HG02571 (cell line): Measurements from ENCODE around the gene ALS2.
"Not testable (repeated sequence)": the region's sequence is repeated elsewhere in the genome, so short reads cannot be mapped to it uniquely, and the experiment has no call there.

Experiments
- ATAC-seq: cut with Tn5 transposase; IDR thresholded peaks from one replicate; pipeline ENCODE4 v1.9.1; 2021; ENCODE audit warnings: mild to moderate bottlenecking, moderate library complexity; ENCODE audit not compliant: unreplicated experiment

Gene ALS2

DNA sequence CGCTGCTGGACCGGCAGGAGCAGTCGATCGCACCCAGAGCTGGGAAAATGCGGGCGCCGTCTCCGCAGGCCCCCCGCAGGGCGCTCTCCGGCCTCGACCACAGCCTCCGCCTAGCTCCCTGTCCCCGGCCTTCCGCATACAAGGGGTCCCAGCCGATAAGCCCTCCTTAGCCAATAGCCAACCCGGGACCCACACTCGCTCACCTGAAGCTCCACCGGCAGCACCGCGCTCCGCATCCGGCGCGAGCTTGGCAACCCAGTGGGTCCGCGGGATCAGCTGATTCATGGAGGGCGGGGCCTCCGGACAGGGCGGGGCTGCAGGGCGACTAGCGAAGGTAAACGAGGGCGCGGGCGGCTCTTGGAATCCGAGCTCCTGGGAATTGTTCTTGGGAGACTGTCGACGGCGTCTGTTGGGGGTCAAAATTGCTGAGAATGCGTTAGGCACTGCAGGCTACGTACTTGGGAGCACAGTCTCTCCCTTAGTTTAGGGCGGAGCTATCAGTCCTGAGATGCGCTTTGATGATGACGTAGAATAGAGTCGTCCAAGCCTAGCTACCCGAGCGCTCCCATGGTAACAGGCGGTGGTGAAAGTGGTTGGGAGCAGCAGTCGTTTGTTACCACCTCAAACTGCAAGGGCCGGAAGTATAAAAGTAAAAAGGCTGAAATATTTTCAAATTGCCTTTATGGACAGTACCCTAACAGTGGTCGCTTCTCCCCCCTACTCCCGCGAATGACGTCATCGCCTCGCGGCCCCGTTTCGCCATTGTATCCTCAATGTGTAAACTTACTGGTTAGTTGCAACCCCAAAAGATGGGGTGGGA lies at the start of gene ALS2:
Gene ALS2, minus strand, starts transcription at position 260 of the 820 bp plus-strand sequence. CDS start 12,048 bp downstream, outside the sequence.
- peak; percentile 94 for ATAC-seq

DNA sequence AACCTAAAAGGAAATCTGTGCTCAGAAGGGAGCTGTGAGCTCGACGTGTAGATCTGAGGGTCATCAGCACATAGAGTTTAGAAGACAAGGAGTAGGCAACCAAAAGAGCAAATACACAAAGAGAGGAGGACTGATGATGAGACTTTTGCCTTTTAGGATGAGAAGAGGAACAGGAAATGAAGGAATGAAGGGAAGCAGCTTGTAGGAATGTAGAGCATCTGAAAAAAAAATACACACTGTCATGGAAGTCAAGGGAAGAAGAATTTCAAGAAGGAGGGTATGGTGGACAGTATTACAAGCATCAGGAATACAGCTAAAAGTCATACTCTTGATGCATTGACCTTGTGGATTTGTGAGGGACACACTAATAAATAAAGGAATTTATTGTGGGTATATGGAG lies 47.5 kb upstream of the ALS2 start:
- ATAC-seq: no peak

DNA sequence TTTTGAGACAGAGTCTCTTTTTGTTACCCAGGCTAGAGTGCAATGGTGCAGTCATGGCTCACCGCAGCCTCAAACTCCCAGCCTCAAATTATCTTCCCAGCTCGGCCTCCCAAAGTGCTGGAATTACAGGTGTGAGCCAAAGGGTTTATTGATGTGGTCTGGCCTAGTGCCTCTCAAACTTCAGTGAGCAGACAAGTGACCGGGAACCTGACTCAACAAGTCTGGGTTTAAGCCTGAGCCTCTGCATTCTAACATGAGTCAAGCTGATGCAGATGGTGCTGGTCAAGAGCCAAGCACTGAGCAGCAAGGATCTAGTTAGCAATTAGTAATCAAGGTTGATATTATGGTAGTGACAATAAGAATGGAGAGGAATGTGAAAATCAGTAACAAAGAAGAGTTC lies 46.9 kb upstream of the ALS2 start:
- ATAC-seq: no peak

DNA sequence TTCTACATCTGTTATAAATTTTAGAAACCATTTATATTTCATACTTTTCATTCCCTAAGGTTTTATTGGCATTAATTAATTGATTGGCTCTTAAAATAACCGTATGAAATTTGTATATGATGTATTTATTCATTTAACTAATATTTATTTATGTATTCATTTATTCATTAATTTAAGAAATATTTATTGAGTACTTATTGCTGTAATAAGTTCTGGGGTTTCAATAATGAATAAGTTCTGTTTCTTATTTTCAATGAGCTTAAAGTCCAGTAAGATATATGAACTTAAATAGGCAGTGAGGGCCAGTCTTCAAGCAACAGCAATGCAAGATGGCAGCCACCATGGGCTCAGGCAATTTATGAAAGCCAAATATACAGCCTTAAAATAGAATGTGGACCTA lies 43.5 kb upstream of the ALS2 start:
- ATAC-seq: no peak

DNA sequence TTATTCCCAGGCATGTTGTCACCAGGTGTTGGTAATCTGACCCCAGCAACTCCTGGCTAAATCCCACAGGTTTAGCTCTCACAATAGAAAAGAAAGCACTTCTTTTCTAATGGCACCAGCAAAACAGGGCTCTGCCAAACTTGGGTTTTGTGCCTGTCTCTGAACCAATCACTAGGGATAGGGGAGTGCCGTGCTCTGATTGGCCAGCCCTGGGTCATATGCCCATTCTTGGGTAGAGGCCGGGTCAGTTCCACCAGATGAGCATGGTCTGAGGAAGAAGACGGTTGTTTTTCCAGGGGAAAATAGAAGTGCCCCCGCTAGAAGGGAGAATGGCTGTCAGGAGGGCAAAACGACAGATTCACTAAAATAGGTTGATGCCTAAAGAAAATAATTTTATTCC lies 40.3 kb upstream of the ALS2 start:
- ATAC-seq: no peak

DNA sequence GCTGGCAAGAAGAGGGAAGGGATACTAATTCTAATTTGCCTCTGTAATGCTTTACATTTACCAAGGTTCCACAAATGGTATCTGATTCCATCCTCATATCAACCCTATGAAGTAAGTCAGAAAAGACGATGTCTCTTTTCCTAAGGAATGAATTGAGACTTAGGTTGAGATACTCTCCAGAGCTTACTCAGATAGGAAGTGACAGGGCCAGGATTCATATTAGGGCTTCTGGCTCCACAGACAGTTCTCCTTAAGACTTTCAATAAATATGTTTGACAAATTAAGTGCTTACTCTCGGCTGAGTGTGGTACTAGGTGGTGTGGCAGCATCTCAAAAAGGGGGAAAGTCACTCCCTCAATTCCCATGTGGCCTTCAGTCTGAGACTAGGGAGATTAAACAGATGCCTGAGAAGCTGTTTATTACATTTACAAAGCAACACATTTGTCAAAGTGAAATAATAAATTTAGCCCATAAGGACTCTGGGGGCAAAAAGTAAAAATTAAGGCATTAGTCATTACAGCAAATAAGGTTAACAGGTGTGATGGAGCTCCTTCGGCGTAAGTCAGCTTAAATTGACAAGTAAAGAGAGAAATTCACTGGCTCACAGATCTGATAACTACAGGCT lies 39.8 kb upstream of the ALS2 start:
- ATAC-seq: no peak

DNA sequence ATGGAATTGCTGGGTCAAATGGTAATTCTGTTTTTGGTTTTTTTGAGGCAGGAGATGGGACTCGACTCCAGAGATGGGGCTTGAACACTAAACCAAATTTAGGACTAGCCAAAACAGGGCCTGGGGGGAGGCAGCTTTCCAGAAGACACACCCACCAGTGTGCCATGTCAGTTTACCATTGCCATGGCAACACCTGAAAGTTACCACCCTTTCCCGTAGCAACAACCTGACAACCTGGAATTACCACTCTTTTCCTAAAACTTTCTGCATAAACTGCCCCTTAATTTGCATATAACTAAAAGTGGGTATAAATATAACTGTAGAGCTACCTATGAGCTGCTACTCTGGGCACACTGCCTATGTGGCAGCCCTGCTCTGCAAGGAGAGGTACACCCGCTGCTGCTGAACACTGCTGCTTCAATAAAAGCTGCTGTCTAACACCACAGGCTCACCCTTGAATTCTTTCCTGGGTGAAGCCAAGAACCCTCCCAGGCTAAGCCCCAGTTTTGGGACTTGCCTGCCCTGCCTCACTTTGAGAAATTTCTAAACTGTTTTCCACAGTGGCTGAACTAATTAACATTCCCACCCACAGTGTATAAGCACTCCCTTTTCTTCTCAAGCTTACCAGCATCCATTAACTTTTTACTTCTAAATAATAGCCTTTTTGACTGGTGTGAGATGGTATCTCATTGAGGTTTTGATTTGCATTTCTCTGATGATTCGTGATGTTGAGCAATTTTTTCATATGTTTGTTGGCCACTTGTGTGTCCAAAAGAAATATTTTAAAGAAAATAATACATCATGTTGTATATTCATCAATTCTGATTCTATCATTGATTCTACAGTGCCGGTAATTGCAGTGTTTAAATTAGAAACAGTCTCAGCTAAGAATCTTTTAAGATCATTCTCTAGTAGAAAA lies 36.2 kb upstream of the ALS2 start:
- ATAC-seq: no peak

DNA sequence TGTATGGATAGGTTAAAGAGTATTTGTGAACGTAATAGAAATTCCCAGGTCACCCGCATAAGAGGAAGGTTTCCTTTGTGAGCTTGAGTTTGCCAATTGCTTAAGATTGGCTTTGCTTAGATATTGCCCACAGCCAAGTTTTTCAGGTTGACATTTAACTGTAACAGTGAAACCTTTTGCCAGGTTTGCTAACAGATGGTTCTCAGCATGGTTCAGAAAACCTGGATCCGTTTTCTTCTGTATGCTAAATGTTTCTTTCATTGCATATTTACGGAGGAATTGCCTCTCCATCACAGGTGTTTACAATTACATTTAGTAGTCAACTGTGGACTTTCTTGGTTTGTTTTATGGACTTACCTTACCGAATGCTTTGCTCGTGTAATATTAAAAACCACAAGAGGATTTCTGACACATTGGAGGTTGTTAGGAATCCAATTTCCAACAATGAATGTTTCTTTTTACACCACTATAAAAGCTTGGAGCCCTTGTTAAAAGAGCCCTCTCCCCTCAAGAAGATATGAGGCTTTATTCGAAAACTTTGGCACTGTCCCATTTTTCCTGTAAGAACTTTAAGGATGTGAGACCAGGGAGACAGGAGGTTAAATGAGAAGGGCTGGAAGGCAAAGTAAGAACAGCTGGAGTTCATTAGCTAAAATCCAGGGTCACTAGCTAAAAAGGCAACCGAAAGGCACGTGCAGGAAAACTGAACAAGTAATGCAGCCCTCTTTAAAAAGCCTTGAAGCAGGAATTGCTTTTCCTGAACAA lies 33.4 kb upstream of the ALS2 start:
- no peak for ATAC-seq

DNA sequence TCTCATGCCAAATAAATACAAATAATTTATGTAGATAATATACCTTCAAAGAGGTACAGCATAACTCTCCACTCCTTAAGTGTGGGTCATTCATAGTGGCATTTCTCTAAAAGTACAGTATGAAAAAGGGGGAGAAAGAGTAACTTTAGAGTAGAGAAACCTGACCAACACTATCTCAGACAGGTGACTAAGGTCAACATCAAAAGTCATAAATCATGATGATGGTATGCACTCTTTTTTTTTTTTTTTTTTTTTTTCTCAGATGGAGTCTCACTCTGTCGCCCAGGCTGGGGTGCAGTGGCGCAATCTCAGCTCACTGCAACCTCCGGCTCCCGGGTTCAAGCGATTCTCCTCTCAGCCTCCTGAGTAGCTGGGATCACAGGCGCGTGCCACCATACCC lies 29.9 kb upstream of the ALS2 start:
- ATAC-seq: not testable (repeated sequence)

DNA sequence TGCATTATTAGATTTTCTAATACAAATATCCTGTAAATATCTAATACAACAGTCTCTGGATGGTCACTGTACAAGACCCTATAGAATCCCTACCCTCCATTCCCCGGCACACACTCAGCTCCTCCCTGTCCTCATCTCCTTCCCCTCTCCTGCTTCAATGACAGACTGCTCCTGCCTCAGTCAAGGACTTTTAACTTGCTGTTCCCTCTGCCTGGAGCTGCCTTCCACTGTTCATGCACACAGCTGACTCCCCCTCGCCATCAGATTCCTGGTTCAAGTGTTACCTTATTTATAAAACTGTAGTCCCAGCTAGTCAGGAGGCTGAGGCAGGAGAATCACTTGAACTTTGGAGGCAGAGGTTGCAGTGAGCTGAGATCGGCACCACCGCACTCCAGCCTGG lies 28.9 kb upstream of the ALS2 start:
- no peak for ATAC-seq

DNA sequence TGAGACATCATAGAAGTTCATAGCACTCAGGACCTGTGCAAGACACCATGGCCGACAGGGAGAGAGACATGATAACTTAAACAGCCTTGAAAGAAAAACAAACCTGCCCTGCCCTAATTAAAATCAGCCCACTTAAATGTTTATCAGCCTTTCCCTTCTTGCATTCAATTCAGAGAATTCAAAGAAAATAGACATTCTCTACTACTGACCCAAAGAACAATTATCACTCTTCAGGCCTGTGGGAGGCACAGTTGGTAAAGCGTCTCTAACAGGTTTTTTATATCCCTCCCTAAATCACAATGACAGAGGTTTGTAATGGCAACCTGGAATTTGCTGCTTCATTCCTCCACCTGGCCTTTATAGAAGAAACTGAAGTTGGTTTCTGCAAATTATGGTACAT lies 27.3 kb upstream of the ALS2 start:
- no peak for ATAC-seq

DNA sequence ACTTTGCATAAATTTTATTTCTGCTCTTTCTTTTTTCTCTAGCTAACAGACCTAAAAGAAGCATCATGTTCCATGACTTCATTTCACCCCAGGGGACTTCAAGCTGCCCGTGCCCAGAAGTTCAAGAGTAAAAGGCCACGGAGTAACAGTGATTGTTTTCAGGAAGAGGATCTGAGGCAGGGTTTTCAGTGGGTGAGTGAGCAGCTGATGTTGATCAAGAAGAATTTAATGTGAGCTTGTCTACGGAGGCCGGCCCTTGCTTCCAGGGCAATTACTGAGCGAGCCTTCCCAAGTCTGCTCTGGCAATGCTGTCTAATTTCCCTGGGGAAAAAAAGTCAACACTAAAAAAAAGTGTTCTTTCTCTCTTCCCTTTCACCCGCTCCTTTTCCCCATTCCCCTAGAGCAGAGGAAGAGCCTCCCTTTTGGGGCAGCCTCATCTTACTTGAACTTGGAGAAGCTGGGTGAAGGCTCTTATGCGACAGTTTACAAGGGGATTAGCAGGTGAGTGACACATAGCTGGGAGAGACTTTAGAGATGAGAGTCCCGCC lies 26.8 kb upstream of the ALS2 start:
- no peak for ATAC-seq

DNA sequence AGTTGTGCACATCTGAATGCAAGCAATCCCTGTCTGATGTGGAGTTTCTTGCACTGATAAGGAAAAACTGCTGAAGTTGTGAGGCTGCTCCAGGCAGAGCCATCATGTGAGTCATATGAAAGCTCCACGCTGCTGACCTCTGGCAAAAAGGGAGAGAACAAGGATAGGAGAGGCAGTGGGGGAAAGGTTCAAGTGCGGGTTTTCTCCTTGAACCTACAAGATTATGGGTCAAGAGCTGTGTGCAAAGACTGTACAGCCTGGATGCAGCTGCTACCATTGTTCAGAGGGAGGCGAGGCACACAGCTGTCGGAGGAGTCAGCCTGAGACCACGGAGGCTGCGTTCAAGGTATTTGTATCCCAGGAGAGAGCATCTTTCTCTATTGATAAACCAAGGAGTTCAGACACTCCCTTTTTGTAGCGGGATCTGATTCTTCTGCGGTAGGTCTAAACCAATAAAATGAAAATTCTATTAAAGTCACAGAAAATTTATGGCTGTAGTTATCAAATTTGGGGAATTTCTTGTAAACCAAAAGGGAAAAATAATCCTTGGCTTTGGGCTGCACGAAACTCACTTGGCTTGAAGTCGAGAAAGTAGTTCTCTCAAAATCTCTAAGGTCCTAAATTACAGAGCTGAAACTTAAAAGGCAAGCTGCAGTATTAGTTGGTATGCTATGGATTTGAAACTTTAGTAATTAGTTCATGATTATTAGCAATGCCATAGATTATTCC lies 25.9 kb upstream of the ALS2 start, which contains the start of gene CDK15:
Gene CDK15, plus strand, starts transcription at position 96 of the 729 bp plus-strand sequence. Its CDS starts 128 bp downstream, at position 224.
- no peak for ATAC-seq

DNA sequence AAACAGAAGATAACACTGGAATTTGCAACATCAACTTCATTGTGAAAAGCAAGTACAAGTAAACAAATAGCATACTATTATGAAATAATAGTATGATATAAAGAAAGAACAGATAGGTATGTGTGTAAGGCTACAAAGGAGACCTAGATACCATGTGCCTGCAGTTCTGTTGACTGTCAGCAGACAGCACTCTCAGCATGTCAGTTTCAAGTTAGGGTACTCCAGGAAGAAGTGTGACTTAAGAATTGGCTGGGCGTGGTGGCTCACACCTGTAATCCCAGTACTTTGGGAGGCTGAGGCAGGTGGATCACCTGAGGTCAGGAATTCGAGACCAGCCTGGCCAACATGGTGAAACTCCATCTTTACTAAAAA lies 18.2 kb upstream of the ALS2 start:
- not testable (repeated sequence) for ATAC-seq

DNA sequence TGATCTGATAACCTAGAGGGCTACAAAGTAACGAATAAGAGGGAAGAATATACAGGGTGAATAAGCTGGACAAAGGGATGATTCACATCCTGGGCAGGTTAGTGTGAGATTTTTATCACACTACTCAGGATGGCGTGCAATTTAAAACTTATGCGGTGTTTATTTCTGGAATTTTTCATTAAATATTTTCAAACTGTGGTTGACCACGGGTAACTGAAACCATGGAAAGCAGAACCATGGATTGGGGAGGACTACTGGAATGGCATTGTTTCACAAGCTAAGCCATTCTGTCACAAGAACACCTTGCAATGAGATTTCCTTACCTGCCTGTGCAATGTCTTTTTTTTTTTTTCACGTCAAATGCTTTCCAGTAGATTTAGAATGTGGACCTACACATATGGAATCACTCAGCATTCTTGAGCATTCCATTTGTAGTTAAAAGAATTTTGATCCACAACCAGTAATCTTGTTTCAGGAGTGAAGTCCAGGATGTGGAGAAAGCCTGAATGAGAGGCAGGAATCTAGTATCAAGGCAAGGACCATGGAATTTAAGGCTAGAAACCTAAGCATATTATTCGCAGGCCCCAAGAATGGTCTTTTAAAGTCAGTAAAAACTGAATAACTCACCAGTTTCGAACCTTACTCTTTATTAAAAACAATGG lies 17.6 kb upstream of the ALS2 start:
- no peak for ATAC-seq

DNA sequence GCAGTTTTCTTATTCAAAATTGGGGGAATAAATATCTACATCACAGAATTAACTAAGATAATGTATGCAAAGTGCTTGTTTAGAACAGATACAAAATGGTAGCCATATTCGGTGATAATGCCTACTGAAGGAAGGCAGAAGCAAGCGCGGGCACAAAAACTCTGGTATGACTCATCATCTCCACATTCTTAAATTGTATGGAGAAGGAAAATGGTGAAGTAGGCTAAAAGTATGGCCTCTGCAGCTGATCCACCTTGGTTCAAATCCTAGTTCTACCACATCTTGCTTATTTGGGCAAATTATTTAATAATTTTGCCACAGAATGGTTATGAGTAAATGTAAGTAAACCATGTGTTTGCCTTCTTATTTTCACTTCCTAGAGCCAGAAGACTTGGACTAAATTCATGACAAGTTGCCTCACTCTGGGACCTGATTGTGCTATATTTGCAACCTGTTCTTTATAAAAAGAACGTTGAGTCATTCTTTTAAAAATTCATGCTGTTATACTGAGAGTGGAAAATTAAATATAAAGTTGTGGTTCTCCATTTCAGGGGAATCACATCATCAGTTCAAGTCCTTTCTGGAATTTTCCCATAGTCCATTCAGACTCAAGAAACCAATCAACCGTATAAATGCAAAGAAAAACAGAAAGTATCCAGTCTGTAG lies 16.6 kb upstream of the ALS2 start:
- no peak for ATAC-seq

DNA sequence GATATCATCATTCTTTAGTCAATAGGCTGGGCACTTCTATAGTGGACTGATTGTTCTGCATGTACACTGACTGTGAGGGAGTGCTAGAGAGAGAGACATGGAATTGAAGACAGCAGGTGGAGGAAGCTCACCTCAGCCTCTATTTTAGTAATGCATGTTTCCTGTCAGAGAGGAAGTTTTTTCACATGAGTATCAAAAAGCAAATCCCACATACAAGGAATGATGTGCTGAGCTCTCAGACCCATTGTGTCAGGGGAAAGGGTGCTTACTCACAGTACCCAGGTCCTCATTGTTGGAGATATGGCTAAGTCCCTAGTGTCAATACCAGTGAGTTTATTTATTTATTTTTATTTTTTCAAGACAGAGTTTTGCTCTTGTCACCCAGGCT lies 15.7 kb upstream of the ALS2 start:
- no peak for ATAC-seq

DNA sequence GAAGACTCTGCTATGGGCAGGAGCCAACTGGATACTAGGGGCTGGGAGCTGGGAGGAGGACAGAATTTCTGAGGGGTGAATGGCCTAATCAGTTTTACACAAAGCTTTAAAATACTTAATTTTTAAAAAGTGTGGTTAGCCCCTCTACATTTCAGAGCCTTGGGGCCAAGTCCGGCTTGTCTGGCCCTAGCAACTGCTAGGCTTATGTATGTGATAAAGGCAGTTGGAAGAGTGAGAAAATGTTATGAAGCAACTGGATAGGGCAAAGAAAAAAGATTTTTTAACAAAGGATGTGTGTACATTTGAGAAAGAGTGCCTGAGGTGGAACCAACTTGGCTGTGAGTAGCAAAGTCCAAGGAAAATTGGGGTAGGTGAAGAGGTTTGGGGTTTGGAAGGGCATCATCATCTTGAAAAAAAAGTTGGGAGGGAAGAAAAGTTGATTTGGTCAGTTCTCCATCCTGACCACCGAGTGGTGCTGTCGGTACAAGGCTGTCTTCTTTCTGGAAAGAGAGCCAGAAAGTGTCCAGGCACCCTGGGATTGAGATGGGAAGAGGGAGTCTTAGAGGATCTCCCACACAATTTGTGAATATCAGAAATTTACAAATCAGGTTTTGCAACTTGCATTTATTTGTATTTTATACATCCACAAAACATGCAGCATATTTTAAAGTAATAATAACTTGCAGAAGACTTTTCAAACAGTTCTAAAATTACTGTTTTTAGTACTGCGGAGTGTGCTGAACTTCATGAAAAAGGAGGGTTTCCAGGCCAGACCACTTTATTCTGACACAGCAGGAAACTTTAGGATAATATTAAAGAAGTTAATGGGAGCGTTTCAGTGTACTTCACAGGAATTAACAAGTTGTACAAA lies 15.1 kb upstream of the ALS2 start:
- no peak for ATAC-seq
